Measurements from ENCODE around the gene FAM13C.

DNA sequence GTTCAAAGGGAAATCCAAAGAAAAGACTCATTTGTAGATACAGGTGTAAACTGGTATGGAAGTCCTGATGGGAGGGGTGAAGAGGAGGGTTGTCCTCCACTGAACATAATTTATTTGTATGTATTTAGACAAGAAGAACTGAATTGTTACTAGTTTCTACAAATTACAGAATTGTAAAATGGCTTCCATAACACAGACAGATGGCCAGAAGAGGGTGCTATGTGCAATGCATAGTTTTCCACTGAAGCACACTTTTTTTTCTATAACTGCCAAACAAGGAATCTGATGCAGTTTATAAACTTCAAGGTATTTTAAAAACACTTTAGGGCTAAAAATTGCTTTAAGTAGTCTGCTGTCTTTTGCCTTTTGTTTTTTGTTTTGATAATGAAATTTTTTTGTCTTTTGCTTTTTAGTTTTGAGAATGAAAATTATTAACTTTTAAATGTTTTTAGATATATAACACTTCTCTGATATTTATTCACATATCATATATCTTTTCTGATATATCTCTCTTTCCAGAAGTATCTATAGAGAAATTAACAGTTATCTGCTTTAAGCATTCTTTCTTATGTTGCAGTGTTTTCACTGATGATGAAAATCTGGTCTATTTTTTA lies 127.4 kb downstream of the FAM13C start:
- TF ChIP-seq, protein P1, sequence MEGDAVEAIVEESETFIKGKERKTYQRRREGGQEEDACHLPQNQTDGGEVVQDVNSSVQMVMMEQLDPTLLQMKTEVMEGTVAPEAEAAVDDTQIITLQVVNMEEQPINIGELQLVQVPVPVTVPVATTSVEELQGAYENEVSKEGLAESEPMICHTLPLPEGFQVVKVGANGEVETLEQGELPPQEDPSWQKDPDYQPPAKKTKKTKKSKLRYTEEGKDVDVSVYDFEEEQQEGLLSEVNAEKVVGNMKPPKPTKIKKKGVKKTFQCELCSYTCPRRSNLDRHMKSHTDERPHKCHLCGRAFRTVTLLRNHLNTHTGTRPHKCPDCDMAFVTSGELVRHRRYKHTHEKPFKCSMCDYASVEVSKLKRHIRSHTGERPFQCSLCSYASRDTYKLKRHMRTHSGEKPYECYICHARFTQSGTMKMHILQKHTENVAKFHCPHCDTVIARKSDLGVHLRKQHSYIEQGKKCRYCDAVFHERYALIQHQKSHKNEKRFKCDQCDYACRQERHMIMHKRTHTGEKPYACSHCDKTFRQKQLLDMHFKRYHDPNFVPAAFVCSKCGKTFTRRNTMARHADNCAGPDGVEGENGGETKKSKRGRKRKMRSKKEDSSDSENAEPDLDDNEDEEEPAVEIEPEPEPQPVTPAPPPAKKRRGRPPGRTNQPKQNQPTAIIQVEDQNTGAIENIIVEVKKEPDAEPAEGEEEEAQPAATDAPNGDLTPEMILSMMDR (IDR thresholded peaks at IDR 0.05): peak; percentile 42 to 67 (median 61)
- TF ChIP-seq POLR2A (IDR thresholded peaks at IDR 0.05): no peak
